H1 (cell line): ENCODE measurements around the gene DIDO1. TPM values are rescaled to one million over a fixed set of nuclear protein-coding genes. Genes with fewer than 3 reads are reported as not detected.

Experiments
- CHD2 ChIP-seq: IDR thresholded peaks from 2 replicates; pipeline ENCODE4 v1.6.1; 2012; ENCODE audit warnings: low read length, improper control_type of control experiment
- EGR1 ChIP-seq: IDR thresholded peaks from 2 replicates; pipeline ENCODE4 v1.6.1; 2011; ENCODE audit warnings: low read depth, low read length, borderline replicate concordance
- HDAC2 ChIP-seq, 2 experiments: fragments of 300-600 bp in 1 of 2; sonication (generic) in 1 of 2; IDR thresholded peaks; 2 replicates each; pipeline ENCODE4 v1.6.1; 2011 to 2012; ENCODE audit warnings: low read depth in 2 of 2, low read length in 2 of 2, mild to moderate bottlenecking in 2 of 2, moderate library complexity in 2 of 2, borderline replicate concordance in 1 of 2, inconsistent platforms in 1 of 2
- polyA plus RNA-seq, 7 experiments: library from polyadenylated mRNA; depleted of rRNA in 3 of 7; stranded (reverse) in 5 of 7; unstranded in 2 of 7; fragments of >200 nt in 5 of 7; fragments of 200-250 nt in 2 of 7; gene quantifications; 1 replicate in 5 of 7; 2 replicates in 1 of 7; 4 replicates in 1 of 7; pipeline versions ENCODE4 v1.2.1 to v1.2.3, GENCODE V29; 2011 to 2013; ENCODE audit warnings: missing spikeins in 2 of 7, mixed read lengths in 2 of 7
- total RNA-seq: library from RNA; stranded (reverse); fragmentation: NEBNext Ultra II Directional; extraction: Animal tissue kit (Norgen Biotek cat#: 25700); gene quantifications from 2 replicates; pipeline ENCODE4 v1.2.1, GENCODE V29; 2021

DIDO1 gene
- total and polyA plus RNA-seq, 2 of the 8 experiments (the other 6 are each of a cell fraction or from before 2014, with no cell fraction given), result 53.6 to 82.8 TPM

DNA sequence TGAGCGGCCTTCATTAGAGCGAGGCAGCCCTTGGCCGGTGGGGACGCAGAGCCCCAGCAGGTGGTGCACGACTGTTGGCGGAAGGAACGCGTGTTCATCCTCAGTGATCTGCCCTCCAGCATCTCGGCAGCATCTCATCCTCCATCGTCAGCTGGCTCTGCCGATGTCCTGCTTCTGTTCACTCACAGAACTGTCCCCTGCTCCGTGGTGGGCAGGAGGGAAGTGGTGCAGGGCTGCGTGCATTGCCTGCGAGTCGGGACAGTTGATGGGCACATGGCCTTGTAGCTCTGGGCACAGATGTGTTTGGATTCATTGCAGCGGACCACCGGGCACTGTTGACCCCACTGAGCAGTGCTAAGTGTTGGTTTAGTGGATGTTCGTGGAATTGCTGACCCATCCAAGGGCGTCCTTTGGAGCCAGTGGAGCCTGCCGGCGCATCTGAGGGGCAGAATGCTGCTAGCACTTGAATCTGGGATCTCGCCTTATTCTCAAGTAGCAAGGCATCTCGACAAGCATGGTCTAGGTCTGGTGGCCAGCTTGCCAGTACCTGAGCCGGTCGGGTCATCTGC lies 19.6 kb upstream of the DIDO1 start (continued):
- TF ChIP-seq HDAC2 (IDR thresholded peaks at IDR 0.05; ENCODE audit: borderline replicate concordance in 1 of 2, low read depth in 2 of 2, low read length in 2 of 2) (no peak), EGR1 (no peak), CHD2 (no peak)
